K562 (cell line): ENCODE data around the gene OR6K3. TPM values are rescaled to one million over a fixed set of nuclear protein-coding genes. Genes with fewer than 3 reads are reported as not detected.
A peak's percentile ranks its signal among the peaks of the same experiment; 100 is the strongest.

Experiments
- ARID3A ChIP-seq: IDR thresholded peaks from 2 replicates; pipeline ENCODE4 v1.6.1; 2012; ENCODE audit warnings: low read depth, low read length, improper control_type of control experiment, borderline replicate concordance
- BCOR ChIP-seq: fragments of 450-650 bp; IDR thresholded peaks from 2 replicates; pipeline ENCODE4 v1.6.1; 2016
- ELF2 ChIP-seq: fragments of 250-450 bp; sonication (Bioruptor Pico); IDR thresholded peaks from 2 replicates; pipeline ENCODE4 v1.5.0; 2021; ENCODE audit warnings: mild to moderate bottlenecking
- EP300 ChIP-seq: IDR thresholded peaks from 2 replicates; pipeline ENCODE4 v1.6.1; 2012; ENCODE audit warnings: low read length, improper control_type of control experiment
- NFIC ChIP-seq: fragments of 450-650 bp; IDR thresholded peaks from 2 replicates; pipeline ENCODE4 v1.6.1; 2017; ENCODE audit warnings: mild to moderate bottlenecking, inconsistent platforms
- PKNOX1 ChIP-seq: fragments of 450-650 bp; IDR thresholded peaks from 2 replicates; pipeline ENCODE4 v1.6.1; 2016
- RHOXF2B ChIP-seq: fragments of 250-450 bp; sonication (Bioruptor Pico); conservative IDR thresholded peaks from 2 replicates; pipeline ENCODE4 v1.5.1; 2021
- SREBF1 ChIP-seq: fragments of 150-350 bp; IDR thresholded peaks from 2 replicates; pipeline ENCODE4 v1.6.1; 2014; ENCODE audit warnings: antibody characterized with exemption, low read depth, low read length, borderline replicate concordance
- STAT5A ChIP-seq: IDR thresholded peaks from 2 replicates; pipeline ENCODE4 v1.6.1; 2012; ENCODE audit warnings: low read length, inconsistent platforms, borderline replicate concordance
- TAL1 ChIP-seq: fragments of 450-650 bp; IDR thresholded peaks from 2 replicates; pipeline ENCODE4 v1.6.1; 2016; ENCODE audit warnings: mild to moderate bottlenecking
- polyA plus RNA-seq, 8 experiments: library from polyadenylated mRNA; depleted of rRNA in 4 of 8; stranded (reverse) in 5 of 8; unstranded in 3 of 8; fragments of >200 nt; fragmentation: Nextera tagmentation in 2 of 8; fragmentation: Illumina TruSeq in 1 of 8; extraction: Ambion mirVana in 2 of 8; extraction: Trizol in 1 of 8; gene quantifications; 2 replicates each; pipeline versions ENCODE4 v1.2.1 to v1.2.3, GENCODE V29; 2011 to 2014; ENCODE audit warnings: inconsistent platforms in 1 of 8, missing spikeins in 1 of 8
- total RNA-seq, 7 experiments: library from RNA; depleted of rRNA in 6 of 7; stranded (reverse); fragments of >200 nt in 6 of 7; fragmentation: Illumina TruSeq in 2 of 7; extraction: Trizol in 2 of 7; gene quantifications; 2 replicates each; pipeline versions ENCODE4 v1.2.1 to v1.2.3, GENCODE V29; 2011 to 2021; ENCODE audit warnings: low replicate concordance in 1 of 7
- TF ChIP-seq, protein P1 (sequence below), 2 experiments: fragments of 450-650 bp in 1 of 2; IDR thresholded peaks; 2 replicates each; pipeline ENCODE4 v1.6.1; 2011 to 2017; ENCODE audit warnings: low read depth in 2 of 2, antibody characterized with exemption in 1 of 2, borderline replicate concordance in 1 of 2, low read length in 1 of 2, mild to moderate bottlenecking in 1 of 2, mixed read lengths in 1 of 2; ENCODE audit not compliant: control insufficient read depth in 1 of 2

The OR6K3 gene
- total and polyA plus RNA-seq, 9 of the 15 experiments (the other 6 are each of a cell fraction or from before 2014, with no cell fraction given), result not detected

- TF ChIP-seq ELF2 (CRISPR knock-in tag) (no peak), SREBF1 (no peak), RHOXF2B (CRISPR knock-in tag) (no peak), EP300 (peak; percentile 66; the same call in 1 of the 2 replicates), PKNOX1 (no peak), BCOR (no peak), NFIC (peak; percentile 51), TAL1 (peak; percentile 80), STAT5A (peak; percentile 29; the same call in 1 of the 2 replicates), ARID3A (0 out of 2 replicates have a peak, but pooled peaks have one; percentile 28)
- TF ChIP-seq, protein P1, sequence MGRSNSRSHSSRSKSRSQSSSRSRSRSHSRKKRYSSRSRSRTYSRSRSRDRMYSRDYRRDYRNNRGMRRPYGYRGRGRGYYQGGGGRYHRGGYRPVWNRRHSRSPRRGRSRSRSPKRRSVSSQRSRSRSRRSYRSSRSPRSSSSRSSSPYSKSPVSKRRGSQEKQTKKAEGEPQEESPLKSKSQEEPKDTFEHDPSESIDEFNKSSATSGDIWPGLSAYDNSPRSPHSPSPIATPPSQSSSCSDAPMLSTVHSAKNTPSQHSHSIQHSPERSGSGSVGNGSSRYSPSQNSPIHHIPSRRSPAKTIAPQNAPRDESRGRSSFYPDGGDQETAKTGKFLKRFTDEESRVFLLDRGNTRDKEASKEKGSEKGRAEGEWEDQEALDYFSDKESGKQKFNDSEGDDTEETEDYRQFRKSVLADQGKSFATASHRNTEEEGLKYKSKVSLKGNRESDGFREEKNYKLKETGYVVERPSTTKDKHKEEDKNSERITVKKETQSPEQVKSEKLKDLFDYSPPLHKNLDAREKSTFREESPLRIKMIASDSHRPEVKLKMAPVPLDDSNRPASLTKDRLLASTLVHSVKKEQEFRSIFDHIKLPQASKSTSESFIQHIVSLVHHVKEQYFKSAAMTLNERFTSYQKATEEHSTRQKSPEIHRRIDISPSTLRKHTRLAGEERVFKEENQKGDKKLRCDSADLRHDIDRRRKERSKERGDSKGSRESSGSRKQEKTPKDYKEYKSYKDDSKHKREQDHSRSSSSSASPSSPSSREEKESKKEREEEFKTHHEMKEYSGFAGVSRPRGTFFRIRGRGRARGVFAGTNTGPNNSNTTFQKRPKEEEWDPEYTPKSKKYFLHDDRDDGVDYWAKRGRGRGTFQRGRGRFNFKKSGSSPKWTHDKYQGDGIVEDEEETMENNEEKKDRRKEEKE (IDR thresholded peaks at IDR 0.05; ENCODE audit: borderline replicate concordance in 1 of 2, control insufficient read depth in 1 of 2, low read depth in 2 of 2, low read length in 1 of 2), result no peak
Observed at GRCh38 chr1:158689110-158689509, 31.4 kb downstream of the OR6K3 start (continued).
